CD4-positive, alpha-beta memory T cell (primary cell): ENCODE data around the gene CHN2. TPM values are rescaled to one million over a fixed set of nuclear protein-coding genes. Genes with fewer than 3 reads are reported as not detected.

ENCODE experiments used
- CTCF ChIA-PET: fragments of 350-600 bp; sonication (Branson Sonifier 250); formaldehyde crosslinking; loops from one replicate; lab custom pipeline; 2021; ENCODE audit warnings: inconsistent platforms; ENCODE audit not compliant: partially characterized antibody; lab: Charles Lee
- POLR2A ChIA-PET: fragments of 350-600 bp; sonication (Branson Sonifier 250); formaldehyde crosslinking; loops from one replicate; lab custom pipeline; 2021; ENCODE audit not compliant: partially characterized antibody; lab: Charles Lee
- DNase-seq, 5 donors: peaks; one replicate each; pipeline versions ENCODE4 v3.0.0 to v3.0.0-alpha.2; 2020 to 2022; ENCODE audit warnings: mixed read lengths in 1 of 5
- H3K27ac ChIP-seq: one replicate; pipeline ENCODE4 v1.7.0; 2013; ENCODE audit warnings: low read depth, low read length
- H3K27me3 ChIP-seq: 2 replicates; pipeline ENCODE4 v1.7.0; 2013; ENCODE audit warnings: mild to moderate bottlenecking, low read length, moderate library complexity; ENCODE audit not compliant: insufficient read depth
- H3K36me3 ChIP-seq: 2 replicates; pipeline ENCODE4 v1.7.0; 2013; ENCODE audit warnings: mild to moderate bottlenecking, low read length, moderate library complexity; ENCODE audit not compliant: insufficient read depth
- H3K4me1 ChIP-seq: 2 replicates; pipeline ENCODE4 v1.7.0; 2013; ENCODE audit warnings: mild to moderate bottlenecking, low read length, moderate library complexity; ENCODE audit not compliant: insufficient read depth
- H3K4me3 ChIP-seq, 2 donors: one replicate each; pipeline ENCODE4 v1.7.0; 2013; ENCODE audit warnings: low read length in 2 of 2, mild to moderate bottlenecking in 1 of 2
- H3K9me3 ChIP-seq, 2 donors: one replicate each; pipeline ENCODE4 v1.7.0; 2013; ENCODE audit warnings: low read length in 2 of 2, control low read depth in 1 of 2; ENCODE audit not compliant: control insufficient read depth in 1 of 2
- H3K27ac Mint-ChIP-seq, 7 donors: one replicate each; pipeline ENCODE4 v1.8.0; 2020 to 2021; ENCODE audit warnings: mixed read lengths in 7 of 7, mild to moderate bottlenecking in 6 of 7, inconsistent platforms in 3 of 7, moderate library complexity in 3 of 7
- H3K27me3 Mint-ChIP-seq, 2 donors: one replicate each; pipeline ENCODE4 v1.8.0; 2020 to 2021; ENCODE audit warnings: mixed read lengths in 2 of 2
- H3K36me3 Mint-ChIP-seq, 2 donors: one replicate each; pipeline ENCODE4 v1.8.0; 2020 to 2021; ENCODE audit warnings: mixed read lengths in 2 of 2, inconsistent platforms in 1 of 2, mild to moderate bottlenecking in 1 of 2
- H3K4me1 Mint-ChIP-seq, 4 donors: one replicate each; pipeline ENCODE4 v1.8.0; 2020 to 2021; ENCODE audit warnings: mixed read lengths in 4 of 4, mild to moderate bottlenecking in 1 of 4
- H3K4me3 Mint-ChIP-seq, 8 donors: one replicate each; pipeline ENCODE4 v1.8.0; 2020 to 2021; ENCODE audit warnings: mixed read lengths in 8 of 8, mild to moderate bottlenecking in 7 of 8, moderate library complexity in 6 of 8, inconsistent platforms in 3 of 8
- H3K9me3 Mint-ChIP-seq, 8 donors: one replicate each; pipeline ENCODE4 v1.8.0; 2020 to 2021; ENCODE audit warnings: mixed read lengths in 8 of 8, mild to moderate bottlenecking in 5 of 8, inconsistent platforms in 3 of 8, moderate library complexity in 1 of 8
- intact Hi-C: fragments of 100-400 bp; cut with micrococcal nuclease; formaldehyde crosslinking; loops from one replicate; pipeline ENCODE4 v1.15.1; 2023
- polyA plus RNA-seq, 2 donors: library from polyadenylated mRNA; unstranded; fragments of 300-500 nt; fragmentation: Illumina TruSeq; gene quantifications; one replicate each; pipeline ENCODE4 v1.2.3, GENCODE V29; 2021
- total RNA-seq, 2 experiments: library from RNA; stranded (reverse); gene quantifications; one replicate each; pipeline ENCODE4 v1.2.3, GENCODE V29; 2021

CHN2 gene
- total and polyA plus RNA-seq, 4 experiments from 2014 or later, result 1.8 to 7.6 (median 3.5) TPM

- Mint-ChIP-seq H3K36me3 (peaks cover 0 to 6% of the 10 kb centered on the region in 2 donors), H3K4me3 (no peak overlapping the region), H3K27ac (no peak overlapping the region), H3K27me3 (no peaks in the 10 kb centered on the region), H3K4me1 (no peaks in the 10 kb centered on the region), H3K9me3 (no peaks in the 10 kb centered on the region)
- intact Hi-C loops, result no loop called here
- Histone ChIP-seq H3K27me3 (no peaks in the 10 kb centered on the region), H3K9me3 (no peaks in the 10 kb centered on the region), H3K4me3 (no peak overlapping the region), H3K4me1 (no peaks in the 10 kb centered on the region), H3K27ac (no peak overlapping the region), H3K36me3 (no peaks in the 10 kb centered on the region)
- POLR2A ChIA-PET, result no interaction called here
- CTCF ChIA-PET, result interaction anchor here (1.0 kb wide), 1 partner anchor 19 kb away, joined by 3 read pairs; no protein-coding TSS in a partner anchor
- DNase-seq, result no peak
Observed at GRCh38 chr7:29401769-29402168, 207.2 kb downstream of the CHN2 start.

DNA sequence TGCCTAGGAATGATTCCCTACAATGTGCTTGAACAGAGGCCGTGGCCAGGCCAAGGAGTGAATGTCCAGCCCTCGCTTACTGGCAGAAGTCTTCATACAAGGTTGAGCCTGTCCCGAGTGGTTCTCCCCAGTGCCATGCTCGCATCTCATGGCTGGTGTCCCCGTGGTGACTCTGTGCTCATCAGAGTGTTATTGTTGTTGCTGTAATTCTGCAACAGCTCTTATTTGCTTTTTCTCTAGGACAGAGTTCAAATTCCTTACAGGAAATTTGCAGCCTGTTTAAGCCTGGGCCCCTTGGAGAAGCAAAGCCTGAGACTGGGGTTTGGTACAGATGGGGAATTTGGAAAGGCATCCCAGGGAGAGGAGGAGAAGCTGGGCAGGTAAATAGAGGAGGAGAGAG lies 211.3 kb downstream of the CHN2 start:
- Histone ChIP-seq H3K4me3 (no peak overlapping the region), H3K36me3 (no peaks in the 10 kb centered on the region), H3K4me1 (no peaks in the 10 kb centered on the region), H3K27me3 (no peaks in the 10 kb centered on the region), H3K27ac (no peak overlapping the region), H3K9me3 (no peaks in the 10 kb centered on the region)
- no peak overlapping the region for H3K27ac Mint-ChIP-seq
- no peak for DNase-seq
- no peaks in the 10 kb centered on the region for H3K36me3 Mint-ChIP-seq
- CTCF ChIA-PET, result interaction anchor here (0.8 to 9.5 kb wide), 6 partner anchors 8 to 481 kb away, joined by 3 to 215 read pairs (median 4); no protein-coding TSS in a partner anchor
- intact Hi-C loops, result no loop called here
- no peak overlapping the region for H3K4me3 Mint-ChIP-seq
- no peaks in the 10 kb centered on the region for H3K4me1 Mint-ChIP-seq
- H3K27me3 Mint-ChIP-seq, result no peaks in the 10 kb centered on the region
- no peaks in the 10 kb centered on the region for H3K9me3 Mint-ChIP-seq
- POLR2A ChIA-PET, result no interaction called here

DNA sequence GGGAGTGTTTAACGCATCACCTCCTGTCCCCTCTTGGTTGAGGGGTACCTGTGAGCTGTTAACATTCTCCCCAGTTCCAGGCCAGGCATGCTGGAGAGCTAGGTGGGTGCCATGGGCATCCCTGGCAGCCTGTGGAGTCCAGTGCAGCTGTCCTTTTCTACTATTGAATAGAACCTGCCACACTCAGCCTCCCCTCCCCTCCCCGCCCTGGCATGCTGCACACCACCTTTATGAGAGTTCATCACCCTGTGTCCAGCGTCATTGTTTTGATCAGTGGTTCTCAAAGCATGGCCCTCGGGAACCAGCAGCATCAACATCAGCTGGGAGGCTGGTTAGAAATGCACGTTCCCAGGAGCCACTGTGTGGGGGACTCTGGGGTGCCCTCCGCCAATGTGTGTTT lies 211.8 kb downstream of the CHN2 start:
- Histone ChIP-seq H3K9me3 (no peaks in the 10 kb centered on the region), H3K4me3 (no peak overlapping the region), H3K36me3 (no peaks in the 10 kb centered on the region), H3K27ac (no peak overlapping the region), H3K27me3 (no peaks in the 10 kb centered on the region), H3K4me1 (no peaks in the 10 kb centered on the region)
- DNase-seq, result no peak
- intact Hi-C loops, result no loop called here
- no peaks in the 10 kb centered on the region for H3K36me3 Mint-ChIP-seq
- H3K4me1 Mint-ChIP-seq, result no peaks in the 10 kb centered on the region
- H3K9me3 Mint-ChIP-seq, result no peaks in the 10 kb centered on the region
- ChIA-PET CTCF (interaction anchor here (0.8 to 9.5 kb wide), 6 partner anchors 9 to 482 kb away, joined by 3 to 215 read pairs (median 4); no protein-coding TSS in a partner anchor), POLR2A (no interaction called here)
- no peak overlapping the region for H3K4me3 Mint-ChIP-seq
- no peaks in the 10 kb centered on the region for H3K27me3 Mint-ChIP-seq
- no peak overlapping the region for H3K27ac Mint-ChIP-seq

DNA sequence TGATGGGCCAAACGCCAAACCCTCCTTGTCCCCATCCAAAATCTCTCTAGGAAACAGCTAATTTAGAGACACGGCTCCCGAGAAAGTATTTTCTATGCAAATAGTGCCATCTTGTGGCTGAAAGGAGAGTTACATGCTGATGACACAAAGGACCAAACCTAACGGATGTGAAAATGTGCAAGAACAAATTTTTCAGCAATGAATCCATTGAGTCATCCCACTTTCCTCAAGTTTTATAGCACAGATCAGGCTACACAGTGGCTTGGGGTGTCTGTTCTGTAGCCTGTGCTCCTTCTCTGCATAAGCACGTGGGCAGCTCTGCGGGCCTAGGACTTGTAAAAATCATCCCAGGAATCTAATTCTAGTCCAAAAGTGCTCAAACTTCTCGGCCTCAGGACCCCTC lies 214.3 kb downstream of the CHN2 start:
- Mint-ChIP-seq H3K36me3 (no peaks in the 10 kb centered on the region), H3K4me3 (no peak overlapping the region), H3K4me1 (no peaks in the 10 kb centered on the region), H3K27me3 (no peaks in the 10 kb centered on the region), H3K9me3 (no peaks in the 10 kb centered on the region), H3K27ac (no peak overlapping the region)
- DNase-seq, result peak; percentile 38 to 65 (median 57)
- Histone ChIP-seq H3K27ac (no peak overlapping the region), H3K9me3 (no peaks in the 10 kb centered on the region), H3K36me3 (no peaks in the 10 kb centered on the region), H3K4me1 (no peaks in the 10 kb centered on the region), H3K4me3 (no peak overlapping the region), H3K27me3 (no peaks in the 10 kb centered on the region)
- intact Hi-C loops, result loop anchor here (1.0 to 2.0 kb wide), 5 partner anchors 166 to 487 kb away; no protein-coding TSS in a partner anchor
- ChIA-PET POLR2A (interaction anchor here (1.3 to 1.5 kb wide), 2 partner anchors 219 to 487 kb away, joined by 4 to 5 read pairs; no protein-coding TSS in a partner anchor), CTCF (interaction anchor here (0.7 to 9.5 kb wide), 16 partner anchors 9 to 490 kb away, joined by 3 to 215 read pairs (median 4); no protein-coding TSS in a partner anchor)

DNA sequence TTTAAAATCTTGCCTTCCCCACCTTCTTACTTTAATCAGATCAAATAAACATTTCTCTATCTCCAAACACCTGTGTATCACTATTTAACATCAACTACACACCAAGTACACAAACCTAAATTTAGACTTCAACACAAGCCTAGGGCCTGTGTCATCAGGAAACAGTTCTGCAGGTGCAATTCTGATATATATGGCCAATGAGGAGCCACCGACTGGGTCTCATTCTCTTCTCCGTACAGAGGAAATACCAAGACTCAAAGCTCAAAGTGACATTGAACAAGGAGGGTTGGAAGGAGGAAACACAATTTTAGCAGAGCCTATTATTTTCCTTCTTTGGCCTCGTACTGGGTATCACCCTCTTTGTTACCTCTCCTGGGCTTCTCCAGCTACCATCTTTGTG lies 216.4 kb downstream of the CHN2 start:
- Histone ChIP-seq H3K36me3 (no peaks in the 10 kb centered on the region), H3K27ac (no peak overlapping the region), H3K27me3 (no peaks in the 10 kb centered on the region), H3K9me3 (no peaks in the 10 kb centered on the region), H3K4me1 (no peaks in the 10 kb centered on the region), H3K4me3 (no peak overlapping the region)
- intact Hi-C loops, result no loop called here
- Mint-ChIP-seq H3K9me3 (no peaks in the 10 kb centered on the region), H3K27ac (no peak overlapping the region), H3K4me3 (no peak overlapping the region), H3K36me3 (no peaks in the 10 kb centered on the region), H3K27me3 (no peaks in the 10 kb centered on the region), H3K4me1 (no peaks in the 10 kb centered on the region)
- DNase-seq, result no peak
- ChIA-PET CTCF (interaction anchor here (5.6 to 9.5 kb wide), 2 partner anchors 11 to 487 kb away, joined by 26 to 215 read pairs; no protein-coding TSS in a partner anchor), POLR2A (no interaction called here)

- Mint-ChIP-seq H3K27me3 (peaks cover 0 to 2% of the 10 kb centered on the region in 2 donors), H3K9me3 (no peaks in the 10 kb centered on the region), H3K27ac (no peak overlapping the region), H3K4me1 (no peaks in the 10 kb centered on the region), H3K36me3 (no peaks in the 10 kb centered on the region), H3K4me3 (no peak overlapping the region)
- H3K4me3 ChIP-seq, result no peak overlapping the region
- H3K27me3 ChIP-seq, result no peaks in the 10 kb centered on the region
- POLR2A ChIA-PET, result no interaction called here
- intact Hi-C loops, result no loop called here
- CTCF ChIA-PET, result interaction anchor here (5.6 to 9.5 kb wide), 2 partner anchors 10 to 489 kb away, joined by 26 to 215 read pairs; no protein-coding TSS in a partner anchor
- DNase-seq, result no peak
- no peak overlapping the region for H3K27ac ChIP-seq
- no peaks in the 10 kb centered on the region for H3K9me3 ChIP-seq
- H3K36me3 ChIP-seq, result no peaks in the 10 kb centered on the region
- H3K4me1 ChIP-seq, result no peaks in the 10 kb centered on the region
Observed at GRCh38 chr7:29412912-29413311, 218.3 kb downstream of the CHN2 start.

GRCh38 chr7:29413626-29414136 lies 219.1 kb downstream of the CHN2 start:
- no peaks in the 10 kb centered on the region for H3K36me3 Mint-ChIP-seq

More at GRCh38 chr7:29413626-29414136, 219.1 kb downstream of the CHN2 start:
- CTCF ChIA-PET, result interaction anchor here (1.8 kb wide), 1 partner anchor 225 kb away, joined by 7 read pairs; no protein-coding TSS in a partner anchor
- POLR2A ChIA-PET, result no interaction called here
- H3K4me3 Mint-ChIP-seq, result no peak overlapping the region
- no peak overlapping the region for H3K27ac Mint-ChIP-seq
- intact Hi-C loops, result no loop called here
- no peaks in the 10 kb centered on the region for H3K36me3 ChIP-seq
- no peak overlapping the region for H3K27ac ChIP-seq
- H3K4me1 Mint-ChIP-seq, result no peaks in the 10 kb centered on the region
- no peaks in the 10 kb centered on the region for H3K9me3 ChIP-seq
- DNase-seq, result no peak
- no peaks in the 10 kb centered on the region for H3K4me1 ChIP-seq
- no peak overlapping the region for H3K4me3 ChIP-seq
- H3K27me3 ChIP-seq, result no peaks in the 10 kb centered on the region
- peaks cover 0 to 2% of the 10 kb centered on the region in 2 donors for H3K27me3 Mint-ChIP-seq
- H3K9me3 Mint-ChIP-seq, result no peaks in the 10 kb centered on the region
